Measurements from ENCODE around the gene FERMT2.

DNA sequence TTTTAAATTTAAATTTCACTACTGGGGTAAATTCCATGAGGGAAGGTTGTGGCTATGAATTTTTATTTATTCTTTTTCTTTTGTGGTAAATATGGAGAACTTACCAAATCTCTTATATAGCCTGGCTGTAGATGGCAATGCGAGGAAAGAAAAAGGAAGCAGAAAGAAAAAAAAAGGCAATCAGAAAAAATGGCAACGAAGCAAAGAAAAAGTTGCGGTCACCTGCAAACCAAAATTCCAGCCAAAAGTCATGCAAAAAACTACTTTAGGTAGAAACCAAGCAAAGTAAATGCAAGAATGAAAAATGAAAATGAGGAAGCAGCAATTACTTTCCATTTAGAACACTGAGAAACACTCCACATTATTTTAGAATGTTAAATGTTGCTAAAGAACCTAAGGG is 89.9 kb downstream of the FERMT2 start:
- TF ChIP-seq RCOR1 (IDR thresholded peaks at IDR 0.05; ENCODE audit: borderline replicate concordance in 1 of 2, low read depth in 2 of 2, low read length in 2 of 2): no peak
- TF ChIP-seq SRF (CRISPR knock-in tag; IDR thresholded peaks at IDR 0.05): no peak
- TF ChIP-seq HMG20B (CRISPR knock-in tag; IDR thresholded peaks at IDR 0.05): no peak
- TF ChIP-seq, protein P1, sequence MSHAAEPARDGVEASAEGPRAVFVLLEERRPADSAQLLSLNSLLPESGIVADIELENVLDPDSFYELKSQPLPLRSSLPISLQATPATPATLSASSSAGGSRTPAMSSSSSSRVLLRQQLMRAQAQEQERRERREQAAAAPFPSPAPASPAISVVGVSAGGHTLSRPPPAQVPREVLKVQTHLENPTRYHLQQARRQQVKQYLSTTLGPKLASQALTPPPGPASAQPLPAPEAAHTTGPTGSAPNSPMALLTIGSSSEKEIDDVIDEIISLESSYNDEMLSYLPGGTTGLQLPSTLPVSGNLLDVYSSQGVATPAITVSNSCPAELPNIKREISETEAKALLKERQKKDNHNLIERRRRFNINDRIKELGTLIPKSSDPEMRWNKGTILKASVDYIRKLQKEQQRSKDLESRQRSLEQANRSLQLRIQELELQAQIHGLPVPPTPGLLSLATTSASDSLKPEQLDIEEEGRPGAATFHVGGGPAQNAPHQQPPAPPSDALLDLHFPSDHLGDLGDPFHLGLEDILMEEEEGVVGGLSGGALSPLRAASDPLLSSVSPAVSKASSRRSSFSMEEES (CRISPR knock-in tag; IDR thresholded peaks at IDR 0.05): no peak
- no peak for TF ChIP-seq DNMT1 (IDR thresholded peaks at IDR 0.05)
- no peak for TF ChIP-seq ZNF589 (CRISPR knock-in tag; IDR thresholded peaks at IDR 0.05; ENCODE audit: low read depth)
- no peak for TF ChIP-seq CHD4 (IDR thresholded peaks at IDR 0.05; ENCODE audit: insufficient read depth, insufficient replicate concordance, low read depth, low read length, poor library complexity, severe bottlenecking)
- TF ChIP-seq DPF2 (IDR thresholded peaks at IDR 0.05): no peak
- no peak for TF ChIP-seq EP300 (IDR thresholded peaks at IDR 0.05; ENCODE audit: low read length)
- no peak for TF ChIP-seq POLR3A (IDR thresholded peaks at IDR 0.05; ENCODE audit: borderline replicate concordance, extremely low read depth, insufficient read depth, insufficient read length)
- TF ChIP-seq TAF15 (IDR thresholded peaks at IDR 0.05; ENCODE audit: low read depth, low read length): no peak
- TF ChIP-seq, protein P2, sequence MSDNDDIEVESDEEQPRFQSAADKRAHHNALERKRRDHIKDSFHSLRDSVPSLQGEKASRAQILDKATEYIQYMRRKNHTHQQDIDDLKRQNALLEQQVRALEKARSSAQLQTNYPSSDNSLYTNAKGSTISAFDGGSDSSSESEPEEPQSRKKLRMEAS (CRISPR knock-in tag; IDR thresholded peaks at IDR 0.05): no peak
- TF ChIP-seq, protein P3, sequence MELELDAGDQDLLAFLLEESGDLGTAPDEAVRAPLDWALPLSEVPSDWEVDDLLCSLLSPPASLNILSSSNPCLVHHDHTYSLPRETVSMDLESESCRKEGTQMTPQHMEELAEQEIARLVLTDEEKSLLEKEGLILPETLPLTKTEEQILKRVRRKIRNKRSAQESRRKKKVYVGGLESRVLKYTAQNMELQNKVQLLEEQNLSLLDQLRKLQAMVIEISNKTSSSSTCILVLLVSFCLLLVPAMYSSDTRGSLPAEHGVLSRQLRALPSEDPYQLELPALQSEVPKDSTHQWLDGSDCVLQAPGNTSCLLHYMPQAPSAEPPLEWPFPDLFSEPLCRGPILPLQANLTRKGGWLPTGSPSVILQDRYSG (tag; conservative IDR thresholded peaks at IDR 0.05; ENCODE audit: low read depth): no peak

All from K562 (cell line).